H9 (cell line): ENCODE results near the gene TSPAN33. TPM values are rescaled to one million over a fixed set of nuclear protein-coding genes. Genes with fewer than 3 reads are reported as not detected.

Source experiments
- DNase-seq: peaks from one replicate; pipeline ENCODE4 v3.0.0-alpha.2; 2017
- H2AFZ ChIP-seq: one replicate; pipeline ENCODE4 v1.6.1; 2013; ENCODE audit warnings: mild to moderate bottlenecking, low read length, control low read depth, moderate library complexity
- H2AK5ac ChIP-seq: 2 replicates; pipeline ENCODE4 v1.6.1; 2013; ENCODE audit warnings: low read length, control low read depth, mixed read lengths; ENCODE audit not compliant: insufficient read length
- H2BK120ac ChIP-seq: one replicate; pipeline ENCODE4 v1.6.1; 2013; ENCODE audit warnings: low read depth, mild to moderate bottlenecking, low read length, control low read depth, inconsistent platforms; ENCODE audit not compliant: poor library complexity, severe bottlenecking
- H2BK12ac ChIP-seq: 2 replicates; pipeline ENCODE4 v1.6.1; 2013; ENCODE audit warnings: low read length, control low read depth, mixed read lengths, low read depth; ENCODE audit not compliant: insufficient read length
- H2BK15ac ChIP-seq: 2 replicates; pipeline ENCODE4 v1.6.1; 2013; ENCODE audit warnings: low read depth, low read length, control low read depth
- H2BK20ac ChIP-seq: one replicate; pipeline ENCODE4 v1.6.1; 2013; ENCODE audit warnings: low read depth, mild to moderate bottlenecking, low read length, control low read depth, inconsistent platforms; ENCODE audit not compliant: poor library complexity, severe bottlenecking
- H2BK5ac ChIP-seq: 2 replicates; pipeline ENCODE4 v1.6.1; 2013; ENCODE audit warnings: low read length, control low read depth, mixed read lengths; ENCODE audit not compliant: insufficient read length
- H3K14ac ChIP-seq: 2 replicates; pipeline ENCODE4 v1.6.1; 2013; ENCODE audit warnings: low read length, control low read depth; ENCODE audit not compliant: insufficient read depth
- H3K18ac ChIP-seq: 2 replicates; pipeline ENCODE4 v1.6.1; 2013; ENCODE audit warnings: low read depth, mild to moderate bottlenecking, mixed read lengths, low read length, control low read depth; ENCODE audit not compliant: insufficient read length
- H3K23ac ChIP-seq: 2 replicates; pipeline ENCODE4 v1.6.1; 2013; ENCODE audit warnings: low read length, control low read depth, mixed read lengths, low read depth; ENCODE audit not compliant: insufficient read length
- H3K23me2 ChIP-seq: 2 replicates; pipeline ENCODE4 v1.6.1; 2013; ENCODE audit warnings: low read depth, mild to moderate bottlenecking, mixed read lengths, low read length, control low read depth; ENCODE audit not compliant: insufficient read length, poor library complexity, severe bottlenecking
- H3K27ac ChIP-seq: 2 replicates; pipeline ENCODE4 v1.5.1; 2013; ENCODE audit warnings: low read length, control low read depth, mixed read lengths, low read depth; ENCODE audit not compliant: insufficient read length
- H3K27me3 ChIP-seq: 2 replicates; pipeline ENCODE4 v1.6.1; 2013; ENCODE audit warnings: low read length, control low read depth, inconsistent platforms; ENCODE audit not compliant: insufficient read depth
- H3K4ac ChIP-seq: 2 replicates; pipeline ENCODE4 v1.6.1; 2013; ENCODE audit warnings: low read depth, mild to moderate bottlenecking, control low read depth, inconsistent platforms, low read length, moderate library complexity
- H3K4me1 ChIP-seq: 2 replicates; pipeline ENCODE4 v1.6.1; 2013; ENCODE audit warnings: low read length, control low read depth, inconsistent platforms; ENCODE audit not compliant: insufficient read depth
- H3K4me2 ChIP-seq: 2 replicates; pipeline ENCODE4 v1.6.1; 2013; ENCODE audit warnings: low read length, control low read depth, mixed read lengths; ENCODE audit not compliant: insufficient read length, insufficient read depth
- H3K56ac ChIP-seq: 2 replicates; pipeline ENCODE4 v1.6.1; 2013; ENCODE audit warnings: low read depth, mild to moderate bottlenecking, mixed read lengths, low read length, control low read depth; ENCODE audit not compliant: insufficient read length
- H3K79me1 ChIP-seq: 2 replicates; pipeline ENCODE4 v1.6.1; 2013; ENCODE audit warnings: low read depth, mild to moderate bottlenecking, moderate library complexity, low read length, control low read depth, inconsistent platforms; ENCODE audit not compliant: insufficient read depth, poor library complexity, severe bottlenecking
- H3K79me2 ChIP-seq: 2 replicates; pipeline ENCODE4 v1.6.1; 2013; ENCODE audit warnings: low read length, control low read depth, inconsistent platforms; ENCODE audit not compliant: insufficient read depth
- H3K9ac ChIP-seq: 2 replicates; pipeline ENCODE4 v1.6.1; 2013; ENCODE audit warnings: low read length, control low read depth, mixed read lengths; ENCODE audit not compliant: insufficient read length; ENCODE audit errors: extremely low read depth
- H3K9me3 ChIP-seq: one replicate; pipeline ENCODE4 v1.6.1; 2013; ENCODE audit warnings: low read depth, low read length, inconsistent platforms; ENCODE audit not compliant: control insufficient read depth
- H3T11ph ChIP-seq: one replicate; pipeline ENCODE4 v1.6.1; 2013; ENCODE audit warnings: mild to moderate bottlenecking, low read length, control low read depth, inconsistent platforms
- H4K20me1 ChIP-seq: one replicate; pipeline ENCODE4 v1.6.1; 2013; ENCODE audit not compliant: control insufficient read depth, insufficient read length, insufficient read depth
- H4K5ac ChIP-seq: 2 replicates; pipeline ENCODE4 v1.6.1; 2013; ENCODE audit warnings: low read depth, mild to moderate bottlenecking, mixed read lengths, low read length, control low read depth; ENCODE audit not compliant: insufficient read length
- H4K8ac ChIP-seq: replicated peaks from 2 replicates; pipeline ENCODE4 v1.6.1; 2013; ENCODE audit warnings: low read length, control low read depth, mixed read lengths, low read depth; ENCODE audit not compliant: insufficient read length
- H4K91ac ChIP-seq: 2 replicates; pipeline ENCODE4 v1.6.1; 2013; ENCODE audit warnings: low read depth, mild to moderate bottlenecking, moderate library complexity, mixed read lengths, low read length, control low read depth; ENCODE audit not compliant: insufficient read length
- H3K27ac Mint-ChIP-seq, 3 experiments: 2 replicates in 2 of 3; 3 replicates in 1 of 3; pipeline ENCODE4 v1.8.0; 2020 to 2021; ENCODE audit warnings: mixed read lengths in 3 of 3, mild to moderate bottlenecking in 1 of 3, moderate library complexity in 1 of 3
- H3K27me3 Mint-ChIP-seq: 2 replicates; pipeline ENCODE4 v1.8.0; 2021; ENCODE audit warnings: low read depth, mild to moderate bottlenecking, moderate library complexity, mixed read lengths
- H3K36me3 Mint-ChIP-seq, 3 experiments: 2 replicates in 2 of 3; 3 replicates in 1 of 3; pipeline ENCODE4 v1.8.0; 2020 to 2021; ENCODE audit warnings: low read depth in 3 of 3, mixed read lengths in 3 of 3; ENCODE audit not compliant: insufficient read depth in 1 of 3
- H3K4me1 Mint-ChIP-seq, 2 experiments: 2 replicates each; pipeline ENCODE4 v1.8.0; 2020; ENCODE audit warnings: mixed read lengths in 2 of 2
- H3K4me3 Mint-ChIP-seq, 2 experiments: 2 replicates in 1 of 2; 3 replicates in 1 of 2; pipeline ENCODE4 v1.8.0; 2020 to 2021; ENCODE audit warnings: mild to moderate bottlenecking in 2 of 2, mixed read lengths in 2 of 2, moderate library complexity in 1 of 2
- H3K9me3 Mint-ChIP-seq, 2 experiments: 2 replicates in 1 of 2; 3 replicates in 1 of 2; pipeline ENCODE4 v1.8.0; 2020; ENCODE audit warnings: mild to moderate bottlenecking in 2 of 2, mixed read lengths in 2 of 2, moderate library complexity in 1 of 2
- CTCF ChIP-seq: fragments of 200-600 bp; sonication (generic); conservative IDR thresholded peaks from 3 replicates; pipeline ENCODE4 v1.8.0; 2021; ENCODE audit warnings: antibody characterized with exemption, mild to moderate bottlenecking
- WGBS: extraction: QIAGEN DNeasy Blood & Tissue Kit; methylation state at CpG from one replicate; pipeline ENCODE4 v1.1.7; 2013; ENCODE audit warnings: missing lambda C conversion rate, low lambda C conversion rate, mixed read lengths; ENCODE audit not compliant: insufficient read length; ENCODE audit errors: extremely low coverage; 5-methylcytosine and 5-hydroxymethylcytosine counted together
- total RNA-seq: library from RNA; stranded (reverse); gene quantifications from 2 replicates; pipeline ENCODE4 v1.2.1, GENCODE V29; 2021

The TSPAN33 gene
- total RNA-seq, 1 experiment from 2014 or later: 34.7 TPM

GRCh38 chr7:129162732-129163131 lies 18.2 kb downstream of the TSPAN33 start:
- Histone ChIP-seq H3K56ac (no peak overlapping the region), H3K79me1 (no peaks in the 10 kb centered on the region), H2AFZ (no peak overlapping the region), H3K4me2 (no peak overlapping the region), H3K9ac (no peak overlapping the region), H4K5ac (no peak overlapping the region), H2BK20ac (no peak overlapping the region), H3T11ph (no peak overlapping the region), H4K91ac (no peak overlapping the region), H2BK120ac (no peak overlapping the region), H3K23ac (no peak overlapping the region), H4K20me1 (no peaks in the 10 kb centered on the region), H3K9me3 (no peaks in the 10 kb centered on the region), H3K18ac (no peak overlapping the region), H3K27me3 (no peaks in the 10 kb centered on the region), H2BK15ac (no peak overlapping the region), H3K4ac (no peak overlapping the region), H2BK5ac (no peak overlapping the region), H4K8ac (no peak overlapping the region), H3K79me2 (no peaks in the 10 kb centered on the region), H2BK12ac (no peak overlapping the region), H3K4me1 (no peaks in the 10 kb centered on the region; the same call in 1 of the 2 replicates), H3K14ac (no peak overlapping the region), H2AK5ac (no peak overlapping the region), H3K23me2 (no peaks in the 10 kb centered on the region), H3K27ac (no peak overlapping the region)
- no peak for TF ChIP-seq CTCF
- Mint-ChIP-seq H3K36me3 (peaks cover 7 to 21% (median 16%) of the 10 kb centered on the region in 3 experiments; a peak in 6 of 7 replicates), H3K27me3 (no peaks in the 10 kb centered on the region), H3K9me3 (no peaks in the 10 kb centered on the region), H3K4me1 (peaks cover 6% of the 10 kb centered on the region in 2 experiments; a peak in 2 of 4 replicates), H3K4me3 (no peak overlapping the region), H3K27ac (no peak overlapping the region; a peak in 1 of 7 replicates)
- WGBS: no CpG with 5 or more reads among the region's 5 CpGs
- DNase-seq: no peak
